CD8-positive, alpha-beta memory T cell (primary cell): ENCODE data around the gene FUBP3. TPM values are rescaled to one million over a fixed set of nuclear protein-coding genes. Genes with fewer than 3 reads are reported as not detected.

Source experiments
- CTCF ChIA-PET: fragments of 350-600 bp; sonication (Branson Sonifier 250); formaldehyde crosslinking; loops from one replicate; lab custom pipeline; 2021; ENCODE audit warnings: antibody characterized with exemption; lab: Charles Lee
- POLR2A ChIA-PET: fragments of 350-600 bp; sonication (Branson Sonifier 250); formaldehyde crosslinking; loops from one replicate; lab custom pipeline; 2021; ENCODE audit warnings: antibody characterized with exemption; lab: Charles Lee
- DNase-seq, 5 donors: peaks; one replicate each; pipeline versions ENCODE4 v3.0.0 to v3.0.0-alpha.2; 2020 to 2022; ENCODE audit warnings: mixed read lengths in 1 of 5
- H3K27ac ChIP-seq: one replicate; pipeline ENCODE4 v1.7.0; 2013; ENCODE audit warnings: low read depth, mild to moderate bottlenecking, low read length, moderate library complexity
- H3K27me3 ChIP-seq: 2 replicates; pipeline ENCODE4 v1.7.0; 2013; ENCODE audit warnings: low read length, mild to moderate bottlenecking; ENCODE audit not compliant: insufficient read depth, poor library complexity, severe bottlenecking
- H3K36me3 ChIP-seq: 2 replicates; pipeline ENCODE4 v1.7.0; 2013; ENCODE audit warnings: mild to moderate bottlenecking, low read length, moderate library complexity; ENCODE audit not compliant: insufficient read depth
- H3K4me1 ChIP-seq: 2 replicates; pipeline ENCODE4 v1.7.0; 2013; ENCODE audit warnings: mild to moderate bottlenecking, low read length, moderate library complexity; ENCODE audit not compliant: insufficient read depth
- H3K4me3 ChIP-seq: 2 replicates; pipeline ENCODE4 v1.7.0; 2013; ENCODE audit warnings: mild to moderate bottlenecking, low read length
- H3K9me3 ChIP-seq: 2 replicates; pipeline ENCODE4 v1.7.0; 2013; ENCODE audit warnings: mild to moderate bottlenecking, low read length
- H3K27ac Mint-ChIP-seq, 8 donors: one replicate each; pipeline ENCODE4 v1.8.0; 2020 to 2021; ENCODE audit warnings: mixed read lengths in 8 of 8, mild to moderate bottlenecking in 6 of 8, inconsistent platforms in 3 of 8, moderate library complexity in 3 of 8
- H3K27me3 Mint-ChIP-seq, 2 donors: one replicate each; pipeline ENCODE4 v1.8.0; 2020 to 2021; ENCODE audit warnings: mixed read lengths in 2 of 2, mild to moderate bottlenecking in 1 of 2, moderate library complexity in 1 of 2
- H3K36me3 Mint-ChIP-seq, 3 donors: one replicate each; pipeline ENCODE4 v1.8.0; 2020 to 2021; ENCODE audit warnings: mixed read lengths in 3 of 3, inconsistent platforms in 1 of 3, mild to moderate bottlenecking in 1 of 3
- H3K4me1 Mint-ChIP-seq, 3 donors: one replicate each; pipeline ENCODE4 v1.8.0; 2020 to 2021; ENCODE audit warnings: mixed read lengths in 3 of 3, inconsistent platforms in 1 of 3, mild to moderate bottlenecking in 1 of 3
- H3K4me3 Mint-ChIP-seq, 7 donors: one replicate each; pipeline ENCODE4 v1.8.0; 2020 to 2021; ENCODE audit warnings: mixed read lengths in 7 of 7, mild to moderate bottlenecking in 6 of 7, moderate library complexity in 4 of 7, inconsistent platforms in 2 of 7
- H3K9me3 Mint-ChIP-seq, 5 donors: one replicate each; pipeline ENCODE4 v1.8.0; 2020 to 2022; ENCODE audit warnings: mixed read lengths in 5 of 5, mild to moderate bottlenecking in 3 of 5, moderate library complexity in 2 of 5, inconsistent platforms in 1 of 5
- polyA plus RNA-seq: library from polyadenylated mRNA; unstranded; fragments of 300-500 nt; fragmentation: Illumina TruSeq; gene quantifications from one replicate; pipeline ENCODE4 v1.2.3, GENCODE V29; 2021
- total RNA-seq, 2 experiments: library from RNA; stranded (reverse); gene quantifications; one replicate each; pipeline ENCODE4 v1.2.3, GENCODE V29; 2021

The FUBP3 gene
- total and polyA plus RNA-seq, 3 experiments from 2014 or later: 35.0 to 50.4 (median 49.9) TPM

- no peak for DNase-seq
- Histone ChIP-seq H3K36me3 (peaks cover 73% of the 10 kb centered on the region), H3K27ac (no peak overlapping the region), H3K4me1 (no peaks in the 10 kb centered on the region), H3K27me3 (no peaks in the 10 kb centered on the region), H3K4me3 (no peak overlapping the region), H3K9me3 (no peaks in the 10 kb centered on the region)
- no peaks in the 10 kb centered on the region for H3K4me1 Mint-ChIP-seq
- peaks cover 0 to 99% (median 30%) of the 10 kb centered on the region in 3 donors for H3K36me3 Mint-ChIP-seq
- H3K27ac Mint-ChIP-seq: peak overlapping the region in 1 of 8 donors; percentile 53
- ChIA-PET CTCF (no interaction called here), POLR2A (no interaction called here)
- H3K27me3 Mint-ChIP-seq: no peaks in the 10 kb centered on the region
- no peaks in the 10 kb centered on the region for H3K9me3 Mint-ChIP-seq
- no peak overlapping the region for H3K4me3 Mint-ChIP-seq
Measured at GRCh38 chr9:130616451-130616850, 37.1 kb downstream of the FUBP3 start.

- ChIA-PET CTCF (no interaction called here), POLR2A (interaction anchor here (1.0 kb wide), 1 partner anchor 59 kb away, joined by 6 read pairs; no protein-coding TSS in a partner anchor)
- no peaks in the 10 kb centered on the region for H3K27me3 Mint-ChIP-seq
- no peaks in the 10 kb centered on the region for H3K4me1 Mint-ChIP-seq
- no peak overlapping the region for H3K4me3 Mint-ChIP-seq
- no peaks in the 10 kb centered on the region for H3K4me1 ChIP-seq
- DNase-seq: no peak
- no peaks in the 10 kb centered on the region for H3K9me3 Mint-ChIP-seq
- H3K36me3 ChIP-seq: peaks cover 54% of the 10 kb centered on the region
- no peak overlapping the region for H3K27ac ChIP-seq
- no peaks in the 10 kb centered on the region for H3K9me3 ChIP-seq
- peaks cover 0 to 89% (median 31%) of the 10 kb centered on the region in 3 donors for H3K36me3 Mint-ChIP-seq
- H3K27me3 ChIP-seq: no peaks in the 10 kb centered on the region
- H3K4me3 ChIP-seq: no peak overlapping the region
- no peak overlapping the region for H3K27ac Mint-ChIP-seq
Measured at GRCh38 chr9:130623466-130623865, 44.1 kb downstream of the FUBP3 start.

GRCh38 chr9:130624154-130624553 is 44.8 kb downstream of the FUBP3 start:
- DNase-seq: no peak
- no peaks in the 10 kb centered on the region for H3K27me3 ChIP-seq
- ChIA-PET CTCF (no interaction called here), POLR2A (no interaction called here)
- H3K4me1 ChIP-seq: no peaks in the 10 kb centered on the region
- no peak overlapping the region for H3K4me3 Mint-ChIP-seq
- H3K27me3 Mint-ChIP-seq: no peaks in the 10 kb centered on the region
- peaks cover 48% of the 10 kb centered on the region for H3K36me3 ChIP-seq
- H3K4me3 ChIP-seq: no peak overlapping the region
- H3K27ac Mint-ChIP-seq: no peak overlapping the region
- peaks cover 0 to 87% (median 31%) of the 10 kb centered on the region in 3 donors for H3K36me3 Mint-ChIP-seq
- no peaks in the 10 kb centered on the region for H3K4me1 Mint-ChIP-seq
- H3K9me3 Mint-ChIP-seq: no peaks in the 10 kb centered on the region
- no peak overlapping the region for H3K27ac ChIP-seq
- no peaks in the 10 kb centered on the region for H3K9me3 ChIP-seq

- POLR2A ChIA-PET: no interaction called here
- CTCF ChIA-PET: no interaction called here
Measured at GRCh38 chr9:130626249-130626996, 47.0 kb downstream of the FUBP3 start.

GRCh38 chr9:130627051-130627450 is 47.7 kb downstream of the FUBP3 start:
- POLR2A ChIA-PET: no interaction called here
- H3K4me1 ChIP-seq: no peaks in the 10 kb centered on the region
- DNase-seq: no peak
- no peaks in the 10 kb centered on the region for H3K9me3 Mint-ChIP-seq
- CTCF ChIA-PET: no interaction called here
- no peak overlapping the region for H3K27ac ChIP-seq
- no peak overlapping the region for H3K4me3 ChIP-seq
- peaks cover 53% of the 10 kb centered on the region for H3K36me3 ChIP-seq
- H3K4me3 Mint-ChIP-seq: no peak overlapping the region
- H3K9me3 ChIP-seq: no peaks in the 10 kb centered on the region
- peaks cover 0 to 90% (median 25%) of the 10 kb centered on the region in 3 donors for H3K36me3 Mint-ChIP-seq
- no peaks in the 10 kb centered on the region for H3K4me1 Mint-ChIP-seq
- no peaks in the 10 kb centered on the region for H3K27me3 Mint-ChIP-seq
- no peak overlapping the region for H3K27ac Mint-ChIP-seq
- H3K27me3 ChIP-seq: no peaks in the 10 kb centered on the region

More at GRCh38 chr9:130626249-130626996, 47.0 kb downstream of the FUBP3 start:
- Histone ChIP-seq H3K4me3 (no peak overlapping the region), H3K27me3 (no peaks in the 10 kb centered on the region), H3K36me3 (peaks cover 47% of the 10 kb centered on the region), H3K4me1 (no peaks in the 10 kb centered on the region), H3K9me3 (no peaks in the 10 kb centered on the region), H3K27ac (no peak overlapping the region)
- no peak for DNase-seq
- H3K4me3 Mint-ChIP-seq: no peak overlapping the region
- H3K27ac Mint-ChIP-seq: no peak overlapping the region
- no peaks in the 10 kb centered on the region for H3K4me1 Mint-ChIP-seq
- H3K27me3 Mint-ChIP-seq: no peaks in the 10 kb centered on the region
- no peaks in the 10 kb centered on the region for H3K9me3 Mint-ChIP-seq
- H3K36me3 Mint-ChIP-seq: peaks cover 0 to 87% (median 25%) of the 10 kb centered on the region in 3 donors

GRCh38 chr9:130627896-130628792 is 48.8 kb downstream of the FUBP3 start:
- Mint-ChIP-seq H3K27ac (no peak overlapping the region), H3K27me3 (no peaks in the 10 kb centered on the region), H3K9me3 (no peaks in the 10 kb centered on the region), H3K36me3 (peaks cover 0 to 95% (median 27%) of the 10 kb centered on the region in 3 donors), H3K4me3 (no peak overlapping the region), H3K4me1 (no peaks in the 10 kb centered on the region)
- no peak overlapping the region for H3K4me3 ChIP-seq
- H3K36me3 ChIP-seq: peaks cover 63% of the 10 kb centered on the region
- H3K27ac ChIP-seq: no peak overlapping the region
- no peaks in the 10 kb centered on the region for H3K4me1 ChIP-seq
- ChIA-PET CTCF (no interaction called here), POLR2A (no interaction called here)
- no peaks in the 10 kb centered on the region for H3K9me3 ChIP-seq
- no peak for DNase-seq
- H3K27me3 ChIP-seq: no peaks in the 10 kb centered on the region

- no peaks in the 10 kb centered on the region for H3K27me3 Mint-ChIP-seq
- Histone ChIP-seq H3K9me3 (no peaks in the 10 kb centered on the region), H3K27ac (no peak overlapping the region), H3K4me1 (no peaks in the 10 kb centered on the region), H3K4me3 (no peak overlapping the region), H3K36me3 (peaks cover 51% of the 10 kb centered on the region), H3K27me3 (no peaks in the 10 kb centered on the region)
- peaks cover 0 to 93% (median 22%) of the 10 kb centered on the region in 3 donors for H3K36me3 Mint-ChIP-seq
- no peaks in the 10 kb centered on the region for H3K4me1 Mint-ChIP-seq
- H3K4me3 Mint-ChIP-seq: no peak overlapping the region
- no peaks in the 10 kb centered on the region for H3K9me3 Mint-ChIP-seq
- no peak overlapping the region for H3K27ac Mint-ChIP-seq
- ChIA-PET CTCF (no interaction called here), POLR2A (no interaction called here)
- no peak for DNase-seq
Measured at GRCh38 chr9:130629443-130630070, 50.2 kb downstream of the FUBP3 start.

- Histone ChIP-seq H3K27me3 (no peaks in the 10 kb centered on the region), H3K9me3 (no peaks in the 10 kb centered on the region), H3K27ac (no peak overlapping the region), H3K4me3 (no peak overlapping the region), H3K4me1 (no peaks in the 10 kb centered on the region), H3K36me3 (peaks cover 47% of the 10 kb centered on the region)
- H3K4me3 Mint-ChIP-seq: no peak overlapping the region
- no peak for DNase-seq
- H3K27ac Mint-ChIP-seq: no peak overlapping the region
- no peaks in the 10 kb centered on the region for H3K4me1 Mint-ChIP-seq
- H3K27me3 Mint-ChIP-seq: no peaks in the 10 kb centered on the region
- peaks cover 0 to 1% (median 0%) of the 10 kb centered on the region in 5 donors for H3K9me3 Mint-ChIP-seq
- POLR2A ChIA-PET: no interaction called here
- H3K36me3 Mint-ChIP-seq: peaks cover 0 to 93% (median 27%) of the 10 kb centered on the region in 3 donors
- CTCF ChIA-PET: no interaction called here
Measured at GRCh38 chr9:130630071-130630450, 50.7 kb downstream of the FUBP3 start.
